ENCODE measurements around the gene ADGRA1.
A peak's percentile ranks its signal among the peaks of the same experiment; 100 is the strongest.

The ADGRA1 gene

DNA sequence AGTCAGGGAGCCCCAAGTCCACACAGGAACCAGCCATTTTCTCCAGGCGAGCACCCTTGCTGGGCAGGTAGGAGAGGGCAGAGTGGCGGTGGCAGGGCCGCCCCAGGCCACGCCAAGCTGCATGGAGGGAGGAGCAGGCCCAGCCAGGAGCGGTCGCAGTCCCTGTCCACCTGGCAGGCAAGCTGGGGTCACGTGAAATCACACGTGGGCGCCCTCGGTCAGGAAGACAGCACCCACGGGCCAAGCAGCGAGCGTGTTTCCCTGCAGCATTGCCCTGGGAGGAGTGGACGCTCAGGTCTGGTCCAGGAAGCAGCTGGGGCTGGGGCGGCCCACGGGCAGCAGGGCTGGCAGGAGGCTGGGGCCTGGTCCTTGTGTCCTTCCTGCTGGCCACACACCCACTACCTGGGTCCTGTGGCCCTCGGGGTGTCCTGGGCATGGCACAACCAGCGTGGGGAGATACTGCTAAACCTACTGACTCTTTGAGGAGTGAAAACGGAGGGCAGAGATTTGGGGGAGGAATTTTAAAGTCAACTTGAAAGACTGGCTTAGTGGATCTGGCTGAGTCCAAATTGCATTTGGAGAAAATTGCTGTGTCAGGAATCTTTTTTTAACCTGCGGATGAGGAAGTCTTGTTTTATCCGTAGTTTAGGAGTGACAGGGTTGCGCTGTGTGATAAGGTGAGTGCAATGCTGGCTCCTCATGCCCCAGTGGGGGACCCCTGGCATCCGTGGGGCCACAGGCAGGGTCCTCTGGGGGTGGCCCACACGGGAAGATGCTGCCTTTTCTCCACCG, 12.2 kb upstream of the ADGRA1 start:
- DNase-seq: no peak

DNA sequence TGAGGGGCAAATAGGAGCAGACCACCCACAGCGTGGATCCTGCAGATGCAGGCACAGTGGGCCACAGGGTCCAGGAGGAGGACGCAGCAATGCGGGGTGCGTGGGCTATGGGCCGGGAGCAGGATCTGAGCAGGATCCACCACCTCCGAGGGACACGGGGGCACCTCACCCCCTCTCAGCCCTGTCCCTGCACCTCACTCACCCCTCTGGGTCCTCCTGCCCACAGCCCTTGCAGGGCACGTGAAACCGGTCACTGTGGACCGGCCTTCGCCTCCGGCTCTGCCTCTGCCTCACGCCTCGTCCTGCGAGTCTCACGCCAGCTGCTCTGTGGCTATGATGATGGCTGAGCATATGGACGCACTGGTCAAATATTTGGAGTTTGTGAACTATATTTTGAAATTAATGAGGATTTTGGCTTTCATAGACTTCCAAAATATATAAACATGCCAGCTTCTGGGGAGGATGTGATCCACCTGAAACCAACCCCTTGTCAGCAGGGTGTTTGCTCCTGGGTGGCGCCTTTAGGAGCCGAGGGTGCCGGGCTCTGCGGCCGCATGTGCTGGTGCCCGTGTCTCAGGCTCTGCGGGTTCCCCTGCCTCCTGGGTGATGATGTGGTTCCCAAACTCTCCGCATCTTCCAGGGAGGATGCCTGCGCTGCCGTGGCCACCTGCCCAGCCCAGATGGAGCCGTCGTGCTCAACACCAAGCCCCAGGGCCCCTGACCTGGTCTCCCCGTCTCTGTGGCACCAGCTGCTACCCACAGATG, 11.3 kb upstream of the ADGRA1 start:
- DNase-seq: no peak

DNA sequence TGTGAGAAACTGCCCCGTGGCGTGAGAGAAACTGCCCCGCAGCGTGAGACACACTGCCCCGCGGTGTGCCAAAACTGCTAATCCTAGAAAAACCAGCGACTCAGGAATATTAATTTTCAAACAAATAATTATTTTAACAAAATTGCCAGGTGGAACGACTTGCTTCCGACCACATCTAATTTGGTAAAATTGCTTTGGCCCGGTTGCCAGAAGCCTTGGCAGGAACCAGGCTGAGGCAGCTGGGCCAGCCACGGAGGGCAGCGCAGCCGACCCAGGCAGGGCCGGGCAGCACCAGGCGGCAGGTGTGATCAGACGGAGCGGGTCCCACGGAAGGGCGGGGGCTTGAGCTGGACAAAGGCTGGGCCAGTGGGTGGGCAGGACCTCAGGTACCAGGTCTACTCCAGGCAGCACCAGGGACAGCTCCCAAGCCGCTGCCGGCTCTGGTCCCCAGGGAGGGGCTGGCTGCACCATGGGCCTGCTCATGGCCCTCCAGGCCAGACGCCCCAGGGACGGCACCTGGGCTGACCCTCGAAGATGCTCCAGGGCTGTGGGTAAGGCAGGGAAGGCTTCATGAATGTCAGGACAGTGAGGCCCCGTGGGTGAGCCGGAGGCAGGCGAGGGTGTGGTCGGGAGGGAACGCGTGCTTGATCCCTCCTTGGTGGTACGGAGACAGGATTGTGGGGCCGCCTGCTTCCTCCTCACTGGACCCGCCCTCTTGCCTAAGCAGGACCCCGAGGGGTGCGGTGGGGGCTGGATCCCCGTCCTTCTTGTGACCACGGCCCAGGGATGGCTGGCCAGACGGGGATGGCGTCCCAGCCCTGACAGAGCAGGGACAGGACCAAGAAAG, 7.7 kb upstream of the ADGRA1 start:
- DNase-seq: no peak

DNA sequence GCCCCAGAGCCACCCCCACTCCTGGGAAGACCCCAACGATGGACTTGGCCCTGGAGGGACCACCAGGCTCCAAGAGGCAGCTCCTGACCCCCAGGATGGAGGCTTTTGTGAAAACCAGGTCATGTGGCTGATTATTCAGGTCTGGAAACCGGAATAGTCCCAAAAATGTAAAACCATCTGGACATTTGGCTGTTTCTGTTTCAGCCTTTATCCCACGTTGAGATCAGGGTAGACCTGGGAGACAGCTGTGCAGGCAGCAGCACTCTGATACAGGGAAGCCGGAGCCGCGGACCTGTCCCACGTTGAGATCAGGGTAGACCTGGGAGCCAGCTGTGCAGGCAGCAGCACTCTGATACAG, 7.1 kb upstream of the ADGRA1 start:
- no peak for DNase-seq

DNA sequence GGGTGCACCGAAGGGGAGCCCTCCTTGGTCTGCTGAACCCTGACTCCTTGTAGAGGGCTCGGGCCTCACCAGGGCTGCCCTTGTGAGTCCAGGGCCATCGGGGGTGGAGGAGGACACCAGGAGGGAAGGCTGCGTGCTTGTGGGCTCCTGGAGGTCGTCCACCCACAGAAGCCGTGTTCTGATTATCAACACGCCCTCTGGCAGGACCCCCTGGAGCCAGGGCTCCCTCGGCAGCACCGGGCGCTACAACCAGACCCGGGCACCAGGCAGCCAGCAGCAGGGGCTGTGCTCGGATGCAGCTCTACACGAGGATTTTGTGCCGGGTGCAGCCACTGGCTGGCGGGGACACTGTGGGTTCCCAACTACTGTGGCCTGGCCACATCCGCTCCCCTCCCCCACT, 6.1 kb upstream of the ADGRA1 start:
- DNase-seq: no peak

DNA sequence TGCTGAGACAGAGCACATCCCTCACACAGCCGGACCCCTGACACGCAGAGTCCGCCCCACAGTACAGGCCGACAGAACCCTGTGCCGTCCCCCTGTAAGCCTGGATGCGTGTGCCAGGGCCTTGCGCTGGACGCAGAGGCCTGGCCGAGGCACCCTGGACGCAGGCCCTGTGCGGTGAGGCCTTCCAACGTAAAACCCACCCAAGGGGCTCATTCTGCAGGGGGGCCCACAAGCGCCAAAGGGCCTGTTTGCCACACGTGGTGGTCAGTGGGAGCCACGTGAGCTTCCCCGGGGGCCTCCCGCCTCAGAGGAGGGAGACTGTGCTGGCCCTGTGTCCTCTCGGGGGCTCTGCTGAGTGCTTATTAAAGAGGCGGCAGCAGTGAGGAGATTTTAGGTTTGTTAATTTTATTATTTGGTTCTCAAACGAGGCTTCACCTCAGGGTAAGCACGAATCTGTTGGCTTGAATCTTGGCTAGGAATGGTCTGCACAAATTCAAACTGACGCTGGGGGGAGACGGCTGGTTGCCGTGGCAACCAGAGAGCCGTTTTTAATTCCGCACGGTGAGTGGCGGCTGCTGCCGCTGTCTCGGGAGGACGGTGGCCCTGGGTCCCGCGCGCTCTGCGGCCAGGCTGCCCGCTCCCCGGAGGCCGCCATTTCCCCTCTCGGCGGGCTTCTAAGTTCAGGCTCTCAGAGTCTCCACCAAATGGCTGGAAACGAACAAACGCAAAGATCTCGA, 4.9 kb upstream of the ADGRA1 start:
- DNase-seq: peak in 17 of 56 donors; percentile 9 to 47 (median 27)

DNA sequence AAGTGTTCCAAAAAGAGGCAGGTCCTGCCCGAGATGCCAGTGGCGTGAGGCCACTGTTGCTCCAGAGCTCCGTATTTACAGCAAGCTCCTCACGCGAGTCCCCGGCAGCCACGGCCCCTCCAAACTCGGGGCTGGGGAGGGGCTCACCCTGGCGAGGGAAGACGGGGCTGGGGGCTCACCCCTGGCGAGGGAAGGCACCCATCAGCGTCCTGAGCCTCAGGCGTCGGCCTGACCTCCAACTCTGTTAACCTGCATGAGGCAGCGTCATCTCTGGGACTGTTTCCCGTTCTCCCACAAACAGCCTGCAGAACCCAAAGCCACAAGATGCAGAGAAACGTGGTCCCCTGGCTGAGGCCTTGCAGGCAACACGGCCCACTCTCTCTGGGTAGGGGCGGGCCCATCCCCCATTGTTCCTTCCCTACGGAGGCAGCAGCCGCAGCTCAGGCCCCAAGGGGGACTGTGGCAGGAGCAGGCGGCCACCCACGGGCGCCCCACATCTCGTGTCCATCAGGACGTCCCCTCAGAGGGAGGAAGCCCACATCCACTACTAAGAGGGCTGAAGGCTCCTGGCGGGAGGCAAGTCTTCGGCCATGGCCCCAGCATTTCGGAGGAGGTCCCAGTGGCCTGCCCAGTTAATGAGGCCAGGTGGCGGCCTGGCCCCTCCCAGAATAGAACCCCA, 4.2 kb upstream of the ADGRA1 start:
- no peak for DNase-seq

DNA sequence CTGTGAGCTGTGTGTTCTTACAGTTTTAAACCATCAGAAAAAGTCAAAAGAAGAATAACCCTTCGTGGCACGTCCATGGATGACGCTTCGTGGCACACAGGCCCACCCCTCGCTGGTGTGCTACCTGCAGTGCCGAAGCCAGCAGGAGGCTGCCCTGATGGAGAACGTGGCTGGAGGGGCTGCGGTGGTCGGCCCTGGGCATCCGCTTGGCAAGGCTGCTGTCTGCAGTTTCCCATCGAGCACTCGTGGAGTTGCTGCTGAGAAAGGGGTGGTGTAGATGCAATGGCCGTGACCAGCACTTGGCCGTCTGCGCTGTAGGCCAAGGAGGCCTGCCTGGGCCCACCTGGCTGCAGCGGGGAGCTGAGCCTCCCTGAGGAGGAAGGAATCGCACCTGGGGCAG, 3.2 kb upstream of the ADGRA1 start:
- DNase-seq: no peak

DNA sequence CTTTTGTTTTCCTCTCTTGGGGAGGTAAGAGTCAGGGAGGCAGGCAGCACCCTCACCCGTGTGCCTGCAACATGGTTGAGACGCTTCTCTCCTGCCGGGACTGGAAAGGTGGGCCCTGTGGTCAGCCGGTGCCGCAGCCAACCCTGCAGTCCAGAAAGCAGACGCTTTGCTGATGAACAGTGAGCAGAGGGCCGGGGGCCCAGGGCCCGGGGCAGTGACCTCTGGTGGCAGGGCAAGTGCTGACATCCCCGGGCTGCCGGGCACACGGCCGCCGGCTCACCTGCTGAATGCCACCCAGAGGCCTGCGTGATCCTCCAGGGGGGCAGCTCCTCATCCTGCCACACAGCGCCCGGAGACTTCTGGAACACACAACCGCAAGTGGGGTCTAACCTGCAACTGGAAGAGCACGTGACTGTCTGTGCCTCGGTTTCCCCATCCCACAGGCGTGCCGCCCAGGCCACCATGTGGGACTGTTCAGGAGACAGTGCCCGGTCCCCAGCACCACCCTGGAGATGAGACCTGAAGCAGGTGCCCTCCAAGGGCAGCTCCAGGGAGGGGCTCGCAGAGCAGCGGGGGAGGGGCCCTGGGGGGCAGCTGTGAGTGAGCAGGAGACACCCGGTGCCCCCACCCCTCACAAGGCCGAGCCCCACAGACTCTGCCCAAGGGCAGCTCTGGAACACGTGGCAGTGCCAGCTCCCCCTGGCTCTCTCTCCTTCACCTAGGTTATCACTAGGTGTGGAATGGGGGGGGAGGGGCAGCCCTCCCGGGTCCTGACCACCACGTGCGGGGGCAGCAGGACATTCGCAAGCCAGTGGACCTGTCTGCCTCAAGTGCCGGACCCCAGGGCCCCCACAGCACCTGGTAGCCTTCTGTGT, 2.2 kb upstream of the ADGRA1 start:
- DNase-seq: no peak

DNA sequence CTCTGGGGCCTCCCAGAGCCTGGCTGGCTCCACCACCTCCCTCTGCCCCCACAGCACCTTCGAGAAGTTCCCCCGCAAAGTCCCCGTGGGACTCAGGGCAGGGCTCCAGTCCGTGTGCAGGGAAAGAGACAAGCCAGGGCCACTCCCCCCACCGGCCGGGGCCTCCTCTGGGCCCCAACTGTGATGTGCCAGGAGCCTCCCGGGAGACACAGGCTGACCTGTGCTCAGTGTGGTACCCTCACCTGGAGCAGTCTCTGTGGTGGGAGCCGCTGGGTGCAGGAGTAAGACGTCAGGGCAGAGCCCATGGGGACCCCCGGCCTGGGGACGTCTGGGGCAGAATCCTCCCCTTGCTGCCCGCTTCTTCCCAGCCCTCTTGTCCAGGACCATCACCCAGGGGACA, 1.5 kb upstream of the ADGRA1 start:
- DNase-seq: no peak

DNA sequence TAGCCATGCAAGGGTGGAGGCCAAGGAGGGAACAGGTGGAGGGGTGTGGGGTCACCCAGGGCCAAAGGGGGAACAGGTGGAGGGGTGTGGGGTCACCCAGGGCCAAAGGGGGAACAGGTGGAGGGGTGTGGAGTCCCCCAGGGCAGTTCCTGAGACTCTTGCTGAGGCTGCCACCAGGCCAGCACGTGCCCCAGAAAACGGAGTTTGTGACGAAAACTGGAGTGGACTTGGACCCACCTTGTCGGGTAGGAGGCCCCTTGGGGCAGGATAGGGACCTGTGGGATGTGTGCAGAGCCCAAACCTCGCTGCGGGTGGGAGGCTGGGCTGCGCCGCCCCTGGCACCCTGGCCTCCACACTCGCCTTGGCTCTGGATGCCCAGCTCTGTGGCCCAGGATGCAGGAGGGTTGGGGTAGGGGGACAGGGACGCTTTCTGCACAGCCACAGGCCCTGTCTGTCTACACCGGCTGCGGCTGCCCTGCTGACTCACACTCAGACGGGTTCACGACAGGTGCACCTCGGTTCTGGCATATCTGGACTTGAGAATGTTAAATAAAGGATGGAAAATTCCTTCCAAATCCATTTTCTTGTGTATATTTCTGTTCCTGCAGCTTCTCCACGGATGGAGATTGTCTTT, 562 bp upstream of the ADGRA1 start:
- no peak for DNase-seq

DNA sequence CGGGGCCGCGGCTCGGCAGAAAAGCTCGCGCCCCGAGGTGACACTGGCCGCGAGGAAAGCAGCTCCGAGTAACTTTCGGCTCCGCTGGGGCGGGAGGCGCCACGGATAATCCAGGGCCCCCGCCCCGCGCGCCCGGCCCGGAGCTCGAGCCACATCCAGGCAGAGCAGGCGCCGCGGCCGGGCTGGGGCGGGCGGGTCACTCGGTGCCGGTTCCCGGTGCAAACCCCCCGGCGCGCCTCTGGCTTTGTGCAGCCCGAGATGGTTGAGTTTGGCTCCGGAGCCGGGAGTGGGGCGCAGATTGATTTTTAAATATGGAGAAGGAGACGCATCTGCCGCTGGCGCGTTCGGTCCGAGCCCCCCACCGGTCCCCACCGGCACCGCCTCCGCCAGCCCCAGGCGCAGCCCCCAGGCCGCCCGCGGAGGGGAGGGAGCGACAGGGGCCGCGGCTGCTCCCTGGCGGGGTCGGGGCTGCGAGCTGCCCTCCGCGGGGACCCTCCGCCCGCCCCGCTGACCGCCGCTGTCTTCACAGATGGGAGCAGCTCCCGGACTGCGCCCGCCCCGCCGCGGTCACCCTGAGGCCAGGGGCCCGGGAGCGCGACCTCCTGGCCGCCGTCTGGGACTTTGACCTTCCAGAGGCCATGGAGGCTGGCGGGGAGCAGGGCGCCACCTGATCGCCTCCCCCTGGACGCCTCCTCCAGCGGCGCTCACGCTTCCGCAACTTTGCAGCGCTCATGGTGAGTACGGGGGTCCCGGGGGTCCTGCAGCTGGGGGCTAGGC, 643 bp downstream of the ADGRA1 start:
- no peak for DNase-seq

DNA sequence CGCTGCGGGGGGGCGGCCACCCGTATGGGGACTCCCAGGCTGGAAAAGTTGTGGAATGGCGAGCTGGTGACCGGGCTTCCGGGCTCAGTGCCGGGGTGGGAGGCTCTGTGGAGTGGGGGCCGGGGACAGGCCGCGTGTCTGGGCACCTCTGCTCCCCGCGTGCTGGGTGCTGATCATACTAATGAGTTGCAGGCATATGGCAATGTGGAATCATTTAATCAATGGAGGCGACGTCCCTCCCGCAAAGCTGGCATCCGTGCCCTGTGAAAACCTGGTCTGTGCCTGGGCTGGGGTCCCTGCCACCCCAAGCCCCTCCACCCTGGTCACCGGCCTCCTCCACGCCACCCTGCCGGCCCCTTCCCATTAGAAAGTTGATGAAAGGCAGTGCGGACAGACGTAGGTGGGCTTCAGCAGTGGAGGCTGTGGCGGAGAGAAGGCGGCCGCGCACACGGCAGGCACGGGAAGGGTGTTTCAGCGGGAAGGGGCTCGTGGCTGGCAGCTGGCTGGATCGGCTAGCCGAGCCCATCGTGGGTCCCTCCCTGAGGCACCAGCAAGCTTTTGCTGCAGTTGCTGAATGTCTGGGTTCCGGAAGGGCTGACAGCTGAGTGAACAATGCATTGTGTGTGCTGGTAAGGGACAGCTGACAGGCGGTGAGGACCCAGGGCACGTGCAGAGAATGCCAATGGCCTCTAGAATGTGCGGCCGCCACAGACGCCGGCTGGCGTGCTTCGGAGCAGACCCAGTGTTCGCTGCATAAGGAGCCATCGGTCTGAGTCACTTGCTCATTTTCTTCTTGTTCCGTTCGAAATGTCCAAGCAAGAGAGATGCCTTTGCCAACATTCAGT, 1.5 kb downstream of the ADGRA1 start:
- DNase-seq: peak in 55 of 56 donors; percentile 20 to 94 (median 80)

DNA sequence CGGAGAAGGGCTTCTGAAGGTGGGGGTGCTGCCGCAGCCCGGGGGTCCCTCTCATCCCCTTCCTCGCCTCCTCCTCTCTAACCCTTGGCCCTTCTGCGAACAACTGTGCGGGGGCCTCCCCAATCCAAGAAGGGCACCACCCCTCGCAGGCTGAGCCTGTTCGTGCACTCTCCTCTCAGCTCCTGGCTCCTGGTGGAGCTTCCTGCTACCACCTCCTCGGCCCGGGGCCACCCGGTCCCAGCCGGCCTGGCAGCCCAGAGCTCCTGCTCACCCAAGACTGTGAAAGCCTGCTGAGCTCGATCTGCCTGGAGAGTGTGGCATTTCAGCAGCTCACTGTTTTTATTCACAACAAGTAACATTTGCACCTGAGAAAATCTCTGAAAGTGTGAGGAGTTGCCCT, 2.4 kb downstream of the ADGRA1 start:
- peak in 1 of 56 donors; percentile 11 for DNase-seq

DNA sequence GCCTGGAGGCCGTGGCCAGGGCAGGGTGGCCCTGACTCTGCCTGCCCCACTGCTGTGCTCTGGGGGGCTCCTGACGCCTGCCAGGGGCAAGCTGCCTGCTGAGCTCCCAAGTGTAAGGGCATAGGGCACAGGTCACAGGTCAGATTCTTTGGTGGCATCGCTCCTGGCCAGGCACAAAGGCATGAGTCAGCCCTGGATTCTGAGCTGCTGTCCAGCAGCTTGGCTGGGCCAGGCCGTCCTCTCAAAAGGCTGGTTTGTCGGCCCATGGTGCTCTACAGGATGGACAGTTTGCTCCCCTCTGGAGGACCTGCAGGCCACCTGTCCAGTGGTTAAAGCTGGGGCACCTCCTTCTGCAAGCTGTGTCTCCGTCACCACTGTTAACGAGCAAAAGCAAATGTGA, 2.9 kb downstream of the ADGRA1 start:
- DNase-seq: no peak

DNA sequence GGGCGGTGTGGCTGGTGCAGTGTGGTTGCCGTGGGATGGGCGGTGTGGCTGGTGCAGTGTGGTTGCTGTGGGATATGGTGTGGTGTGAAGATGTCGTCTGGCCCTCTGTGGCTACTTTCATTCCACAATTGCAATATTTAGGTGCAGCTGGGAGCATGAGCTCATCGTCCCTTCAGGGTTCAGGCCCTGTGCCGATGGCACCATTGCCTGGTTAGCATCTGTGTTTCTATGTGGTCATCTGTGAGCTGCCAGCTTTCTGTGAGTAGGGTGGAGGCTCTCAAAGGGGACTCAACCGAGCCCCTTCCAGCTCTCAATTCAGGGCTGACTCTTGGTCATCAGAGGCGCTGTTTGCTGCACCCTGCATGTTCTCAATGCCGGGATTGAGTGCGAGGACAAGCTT, 3.6 kb downstream of the ADGRA1 start:
- peak in 10 of 56 donors; percentile 11 to 61 (median 34) for DNase-seq

DNA sequence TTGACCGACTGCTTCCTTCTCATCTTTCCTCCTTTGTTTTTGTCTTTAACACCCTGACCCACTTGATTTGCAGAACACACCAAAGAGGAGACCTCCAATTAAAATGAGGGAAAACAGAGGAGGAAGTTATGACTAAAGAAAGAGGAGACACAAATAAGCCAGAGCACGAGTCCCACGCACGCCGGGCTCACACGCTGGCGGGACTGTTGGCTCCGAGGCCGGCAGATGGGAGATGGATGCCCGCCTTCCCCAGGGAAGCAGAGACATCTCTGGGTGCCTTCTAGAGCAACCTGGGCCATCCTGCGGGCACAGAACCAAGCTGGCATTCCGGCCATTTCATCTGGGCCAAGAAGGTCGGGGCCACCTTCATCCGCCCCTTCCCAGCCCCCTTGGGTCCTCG, 5.6 kb downstream of the ADGRA1 start:
- no peak for DNase-seq

Measured in amygdala (tissue), 56 donors.